GM12878 (cell line): ENCODE measurements around the gene DYDC1. TPM values are rescaled to one million over a fixed set of nuclear protein-coding genes. Genes with fewer than 3 reads are reported as not detected.

Source experiments
- ATAC-seq: fragments of 200-7000 bp; cut with Tn5 transposase; 3 replicates; pipeline ENCODE4 v1.9.1; 2020; ENCODE audit warnings: mild to moderate bottlenecking, moderate library complexity
- BruUV-seq: library from RNA; stranded (reverse); fragments of 400-500 nt; replicated peaks from 2 replicates; lab custom pipeline; 2021; lab: Mats Ljungman, UMichigan
- CTCF ChIA-PET: fragments of 300-600 bp; sonication (Branson Sonifier 250); formaldehyde crosslinking; extraction: SDS; loops from one replicate; lab custom pipeline; 2021; ENCODE audit warnings: inconsistent platforms; lab: Yijun Ruan, JAX
- POLR2A ChIA-PET: fragments of 350-600 bp; formaldehyde crosslinking; extraction: SDS; loops from one replicate; lab custom pipeline; 2021; ENCODE audit warnings: inconsistent platforms; lab: Charles Lee
- RAD21 ChIA-PET: fragments of 300-600 bp; sonication (Branson Sonifier 250); formaldehyde crosslinking; loops from one replicate; lab custom pipeline; 2023; ENCODE audit warnings: antibody characterized with exemption; ENCODE audit not compliant: unreplicated experiment; lab: Charles Lee
- SMC1A ChIA-PET: fragments of 300-600 bp; sonication (Branson Sonifier 250); formaldehyde crosslinking; loops from one replicate; lab custom pipeline; 2023; ENCODE audit not compliant: unreplicated experiment, uncharacterized antibody; lab: Charles Lee
- DNase-seq: peaks from one replicate; pipeline ENCODE4 v3.0.0-alpha.2; 2011; ENCODE audit warnings: low read depth, low spot score
- FAIRE-seq: peaks from 3 replicates; lab custom pipeline; 2011; peaks lifted over from hg19 to GRCh38; lab: Jason Lieb, UNC
- H2AFZ ChIP-seq: 2 replicates; pipeline ENCODE4 v1.6.0; 2011; ENCODE audit warnings: low read depth, low read length, control low read depth; ENCODE audit not compliant: control insufficient read depth
- H3K27ac ChIP-seq: 2 replicates; pipeline ENCODE4 v1.5.1; 2011; ENCODE audit warnings: control low read depth; ENCODE audit not compliant: control insufficient read depth, insufficient read depth
- H3K27me3 ChIP-seq, 2 experiments: replicated peaks in 1 of 2; 2 replicates each; pipeline versions ENCODE4 v1.6.0 to v1.6.1; 2011; ENCODE audit warnings: low read length in 1 of 2; ENCODE audit not compliant: control insufficient read depth in 2 of 2, insufficient read depth in 2 of 2
- H3K36me3 ChIP-seq, 2 experiments: 2 replicates each; pipeline ENCODE4 v1.5.1; 2011; ENCODE audit warnings: low read length in 1 of 2; ENCODE audit not compliant: control insufficient read depth in 2 of 2, insufficient read depth in 2 of 2
- H3K4me1 ChIP-seq: 2 replicates; pipeline ENCODE4 v1.6.1; 2011; ENCODE audit warnings: mild to moderate bottlenecking, low read length, moderate library complexity, mixed read lengths; ENCODE audit not compliant: control insufficient read depth, insufficient read depth
- H3K4me2 ChIP-seq: 2 replicates; pipeline ENCODE4 v1.6.0; 2011; ENCODE audit warnings: control low read depth; ENCODE audit not compliant: control insufficient read depth, insufficient read depth
- H3K4me3 ChIP-seq: fragments of 200-600 bp; sonication (generic); 2 replicates; pipeline ENCODE4 v1.5.1; 2016
- H3K79me2 ChIP-seq: 2 replicates; pipeline ENCODE4 v1.6.0; 2011; ENCODE audit warnings: low read length; ENCODE audit not compliant: control insufficient read depth, insufficient read depth
- H3K9ac ChIP-seq: 2 replicates; pipeline ENCODE4 v1.8.0; 2011; ENCODE audit warnings: low read length, control low read depth, mixed read lengths; ENCODE audit not compliant: control insufficient read depth, insufficient read depth
- H3K9me3 ChIP-seq: replicated peaks from 3 replicates; pipeline ENCODE4 v1.5.1; 2011; ENCODE audit warnings: mild to moderate bottlenecking, low read length; ENCODE audit not compliant: control insufficient read depth, insufficient read depth
- H4K20me1 ChIP-seq: 2 replicates; pipeline ENCODE4 v1.6.0; 2011; ENCODE audit not compliant: control insufficient read depth, insufficient read depth
- BCLAF1 ChIP-seq: fragments of 450-650 bp; IDR thresholded peaks from 2 replicates; pipeline ENCODE4 v1.6.1; 2017; ENCODE audit warnings: antibody characterized with exemption, mild to moderate bottlenecking, moderate library complexity
- CBX3 ChIP-seq: fragments of 200-600 bp; sonication (generic); IDR thresholded peaks from 2 replicates; pipeline ENCODE4 v1.6.1; 2016; ENCODE audit warnings: low read depth, borderline replicate concordance
- CBX5 ChIP-seq: sonication (generic); IDR thresholded peaks from 2 replicates; pipeline ENCODE4 v1.6.1; 2016; ENCODE audit warnings: low read depth, moderate library complexity, mild to moderate bottlenecking, inconsistent platforms
- CHD2 ChIP-seq: IDR thresholded peaks from 2 replicates; pipeline ENCODE4 v1.6.1; 2011; ENCODE audit warnings: low read depth, low read length, improper control_type of control experiment, borderline replicate concordance
- CUX1 ChIP-seq: IDR thresholded peaks from 2 replicates; pipeline ENCODE4 v1.6.1; 2012; ENCODE audit warnings: improper control_type of control experiment, low read depth, low read length; ENCODE audit not compliant: insufficient replicate concordance
- JUNB ChIP-seq: IDR thresholded peaks from 2 replicates; pipeline ENCODE4 v1.6.1; 2016; ENCODE audit warnings: antibody characterized with exemption, mild to moderate bottlenecking
- KAT2A ChIP-seq: conservative IDR thresholded peaks from 2 replicates; pipeline ENCODE4 v1.6.1; 2011; ENCODE audit warnings: low read depth, low read length; ENCODE audit not compliant: control insufficient read depth
- MYC ChIP-seq: IDR thresholded peaks from 2 replicates; pipeline ENCODE4 v1.6.1; 2011; ENCODE audit warnings: mild to moderate bottlenecking, low read length, moderate library complexity, inconsistent platforms; ENCODE audit not compliant: insufficient read depth, insufficient replicate concordance, insufficient read length, severe bottlenecking
- NFYA ChIP-seq: IDR thresholded peaks from 2 replicates; pipeline ENCODE4 v1.6.1; 2011; ENCODE audit warnings: low read depth, mild to moderate bottlenecking, low read length, improper control_type of control experiment, borderline replicate concordance
- NFYB ChIP-seq: IDR thresholded peaks from 2 replicates; pipeline ENCODE4 v1.6.1; 2011; ENCODE audit warnings: low read depth, mild to moderate bottlenecking, low read length, improper control_type of control experiment, moderate library complexity; ENCODE audit not compliant: insufficient read depth
- NKRF ChIP-seq: fragments of 450-650 bp; conservative IDR thresholded peaks from 2 replicates; pipeline ENCODE4 v1.6.1; 2017; ENCODE audit warnings: mild to moderate bottlenecking, moderate library complexity
- NR2F1 ChIP-seq: fragments of 450-650 bp; conservative IDR thresholded peaks from 2 replicates; pipeline ENCODE4 v1.6.1; 2017; ENCODE audit warnings: mild to moderate bottlenecking
- RCOR1 ChIP-seq: conservative IDR thresholded peaks from 2 replicates; pipeline ENCODE4 v1.6.1; 2012; ENCODE audit warnings: low read depth, low read length, improper control_type of control experiment
- SIN3A ChIP-seq: IDR thresholded peaks from 2 replicates; pipeline ENCODE4 v1.6.1; 2012; ENCODE audit warnings: low read depth, low read length, improper control_type of control experiment
- SREBF2 ChIP-seq: IDR thresholded peaks from 2 replicates; pipeline ENCODE4 v1.6.1; 2012; ENCODE audit warnings: mild to moderate bottlenecking, low read length
- ZNF622 ChIP-seq: fragments of 450-650 bp; IDR thresholded peaks from 2 replicates; pipeline ENCODE4 v1.6.1; 2017; ENCODE audit warnings: mild to moderate bottlenecking, inconsistent platforms
- WGBS: methylation state at CpG from one replicate; pipeline ENCODE4 v1.1.6; 2016; ENCODE audit warnings: low lambda C conversion rate; ENCODE audit not compliant: insufficient replicate concordance, insufficient coverage; ENCODE audit errors: missing lambda C conversion rate; 5-methylcytosine and 5-hydroxymethylcytosine counted together
- in situ Hi-C: fragments of 300-500 bp; cut with MboI; formaldehyde crosslinking; loops from 9 replicates; pipeline ENCODE4 v1.14.3; 2018; ENCODE audit warnings: mixed read lengths
- intact Hi-C: fragments of 100-400 bp; cut with micrococcal nuclease; formaldehyde crosslinking; loops from one replicate; pipeline ENCODE4 v1.14.2; 2022; ENCODE audit not compliant: unreplicated experiment
- polyA plus RNA-seq, 11 experiments: library from polyadenylated mRNA; depleted of rRNA in 4 of 11; unstranded in 6 of 11; stranded (reverse) in 5 of 11; fragments of >200 nt; fragmentation: Nextera tagmentation in 4 of 11; fragmentation: Illumina TruSeq in 1 of 11; extraction: Ambion mirVana in 4 of 11; extraction: Trizol in 1 of 11; gene quantifications; 1 replicate in 1 of 11; 2 replicates in 10 of 11; pipeline versions ENCODE4 v1.2.1 to v1.2.3, GENCODE V29; 2011 to 2016; ENCODE audit warnings: inconsistent platforms in 2 of 11, missing spikeins in 2 of 11, low read depth in 1 of 11
- total RNA-seq, 4 experiments: library from RNA; depleted of rRNA in 3 of 4; stranded (reverse); fragments of >200 nt in 3 of 4; fragmentation: Illumina TruSeq in 1 of 4; extraction: Trizol in 1 of 4; gene quantifications; 2 replicates each; pipeline versions ENCODE4 v1.2.1 to v1.2.3, GENCODE V29; 2013 to 2021

DYDC1 gene
- total and polyA plus RNA-seq, 10 of the 15 experiments (the other 5 are each of a cell fraction or from before 2014, with no cell fraction given) = not detected

- CTCF ChIA-PET = no interaction called here
- WGBS = 0% methylated on average over 1 of the region's 1 CpG
- ATAC-seq = no peak
- Histone ChIP-seq H3K9ac (no peak overlapping the region), H3K27me3 (peaks cover 0 to 3% of the 10 kb centered on the region in 2 experiments; a peak in 1 of 4 replicates), H3K4me1 (no peaks in the 10 kb centered on the region), H3K36me3 (no peaks in the 10 kb centered on the region), H3K9me3 (no peaks in the 10 kb centered on the region), H3K27ac (no peak overlapping the region), H3K4me3 (no peak overlapping the region), H2AFZ (no peak overlapping the region), H3K79me2 (no peaks in the 10 kb centered on the region), H3K4me2 (no peak overlapping the region), H4K20me1 (no peaks in the 10 kb centered on the region)
- SMC1A ChIA-PET = no interaction called here
- no TSS peak for BruUV-seq
- POLR2A ChIA-PET = no interaction called here
- intact Hi-C loops = no loop called here
- in situ Hi-C loops = no loop called here
- no peak for DNase-seq
- FAIRE-seq = no peak
- RAD21 ChIA-PET = no interaction called here
- TF ChIP-seq NFYB = no peak
- no peak for TF ChIP-seq SREBF2
- no peak for TF ChIP-seq NR2F1
- no peak for TF ChIP-seq MYC
- no peak for TF ChIP-seq JUNB
- no peak for TF ChIP-seq CHD2
- TF ChIP-seq RCOR1 = no peak
- TF ChIP-seq SIN3A = no peak
- no peak for TF ChIP-seq NFYA
- TF ChIP-seq CBX3 = no peak
- TF ChIP-seq BCLAF1 = no peak
- TF ChIP-seq ZNF622 = no peak
- no peak for TF ChIP-seq CBX5
- no peak for TF ChIP-seq KAT2A
- TF ChIP-seq NKRF = no peak
- TF ChIP-seq CUX1 = no peak
Measured at GRCh38 chr10:80344276-80344675, 12.3 kb downstream of the DYDC1 start.
